Measurements from ENCODE around the gene TMEM163. TPM values are rescaled to one million over a fixed set of nuclear protein-coding genes. Genes with fewer than 3 reads are reported as not detected.

TMEM163 gene
- total RNA-seq, 1 donor from 2014 or later, result 2.4 TPM

GRCh38 chr2:134468164-134468563, 250.6 kb downstream of the TMEM163 start:
- TF ChIP-seq CTCF (IDR thresholded peaks at IDR 0.05; ENCODE audit: insufficient read depth, low read length, poor library complexity, severe bottlenecking), result no peak
- no peak overlapping the region for H3K4me3 ChIP-seq (ENCODE audit: low read depth, low read length)
- no peaks in the 10 kb centered on the region for H3K27me3 ChIP-seq (ENCODE audit: control insufficient read depth, insufficient read depth, low read length)
- H3K36me3 ChIP-seq (ENCODE audit: control insufficient read depth, insufficient read depth, low read length), result no peaks in the 10 kb centered on the region
- DNase-seq (ENCODE audit: low read depth), result no peak

- Histone ChIP-seq H3K4me3 (ENCODE audit: low read depth, low read length) (no peak overlapping the region), H3K36me3 (ENCODE audit: control insufficient read depth, insufficient read depth, low read length) (no peaks in the 10 kb centered on the region), H3K27me3 (ENCODE audit: control insufficient read depth, insufficient read depth, low read length) (no peaks in the 10 kb centered on the region)
- peak; percentile 41 for TF ChIP-seq CTCF (IDR thresholded peaks at IDR 0.05; ENCODE audit: insufficient read depth, low read length, poor library complexity, severe bottlenecking)
- no peak for DNase-seq (ENCODE audit: low read depth)
Measured at GRCh38 chr2:134466141-134466540, 252.7 kb downstream of the TMEM163 start.

GRCh38 chr2:134465228-134466105, 253.3 kb downstream of the TMEM163 start:
- TF ChIP-seq CTCF (IDR thresholded peaks at IDR 0.05; ENCODE audit: insufficient read depth, low read length, poor library complexity, severe bottlenecking), result no peak
- H3K36me3 ChIP-seq (ENCODE audit: control insufficient read depth, insufficient read depth, low read length), result no peaks in the 10 kb centered on the region
- H3K4me3 ChIP-seq (ENCODE audit: low read depth, low read length), result no peak overlapping the region
- H3K27me3 ChIP-seq (ENCODE audit: control insufficient read depth, insufficient read depth, low read length), result no peaks in the 10 kb centered on the region
- DNase-seq (ENCODE audit: low read depth), result no peak

- TF ChIP-seq CTCF (IDR thresholded peaks at IDR 0.05; ENCODE audit: insufficient read depth, low read length, poor library complexity, severe bottlenecking), result no peak
- no peaks in the 10 kb centered on the region for H3K27me3 ChIP-seq (ENCODE audit: control insufficient read depth, insufficient read depth, low read length)
- no peak for DNase-seq (ENCODE audit: low read depth)
- no peaks in the 10 kb centered on the region for H3K36me3 ChIP-seq (ENCODE audit: control insufficient read depth, insufficient read depth, low read length)
- no peak overlapping the region for H3K4me3 ChIP-seq (ENCODE audit: low read depth, low read length)
Measured at GRCh38 chr2:134463699-134464022, 255.1 kb downstream of the TMEM163 start.

- no peak overlapping the region for H3K4me3 ChIP-seq (ENCODE audit: low read depth, low read length)
- no peaks in the 10 kb centered on the region for H3K27me3 ChIP-seq (ENCODE audit: control insufficient read depth, insufficient read depth, low read length)
- no peaks in the 10 kb centered on the region for H3K36me3 ChIP-seq (ENCODE audit: control insufficient read depth, insufficient read depth, low read length)
- no peak for TF ChIP-seq CTCF (IDR thresholded peaks at IDR 0.05; ENCODE audit: insufficient read depth, low read length, poor library complexity, severe bottlenecking)
- DNase-seq (ENCODE audit: low read depth), result no peak
Measured at GRCh38 chr2:134462791-134463698, 255.8 kb downstream of the TMEM163 start.

All from kidney epithelial cell (primary cell).